Left lung (tissue), 14 donors: ENCODE results near the gene ZNF330. TPM values are rescaled to one million over a fixed set of nuclear protein-coding genes. Genes with fewer than 3 reads are reported as not detected.

Source experiments
- ATAC-seq: fragments of 200-7000 bp; cut with Tn5 transposase; one replicate; pipeline ENCODE4 v1.9.1; 2020; ENCODE audit warnings: moderate library complexity
- DNase-seq, 4 donors: peaks; one replicate each; pipeline ENCODE4 v3.0.0-alpha.2; 2013 to 2020
- H3K27ac ChIP-seq, 2 donors: fragments of 200-600 bp; sonication (generic) in 1 of 2; one replicate each; pipeline versions ENCODE4 v1.5.0 to v1.8.0; 2020 to 2021
- H3K27me3 ChIP-seq, 2 donors: fragments of 200-600 bp; sonication (generic) in 1 of 2; one replicate each; pipeline versions ENCODE4 v1.5.0 to v1.8.0; 2020 to 2021
- H3K36me3 ChIP-seq, 2 donors: fragments of 200-600 bp; sonication (generic) in 1 of 2; one replicate each; pipeline versions ENCODE4 v1.5.0 to v1.8.0; 2020 to 2021
- H3K4me1 ChIP-seq, 2 donors: fragments of 200-600 bp; one replicate each; pipeline ENCODE4 v1.8.0; 2021
- H3K4me3 ChIP-seq, 2 donors: fragments of 200-600 bp; sonication (generic) in 1 of 2; one replicate each; pipeline versions ENCODE4 v1.5.0 to v1.8.0; 2020 to 2021; ENCODE audit warnings: mild to moderate bottlenecking in 1 of 2
- H3K9me3 ChIP-seq, 2 donors: fragments of 200-600 bp; sonication (generic) in 1 of 2; one replicate each; pipeline versions ENCODE4 v1.5.0 to v1.8.0; 2020 to 2021
- CTCF ChIP-seq, 2 donors: fragments of 200-600 bp; sonication (generic) in 1 of 2; IDR thresholded peaks; one replicate each; pipeline versions ENCODE4 v1.5.0 to v1.8.0; 2021; ENCODE audit warnings: antibody characterized with exemption in 2 of 2
- intact Hi-C, 2 donors: fragments of 100-400 bp; cut with DNase I; formaldehyde crosslinking; loops; one replicate each; pipeline versions ENCODE4 v1.11.2 to v1.14.2; 2022
- long read RNA-seq, 12 donors: library from polyadenylated mRNA in 2 of 12; unstranded in 2 of 12; transcript quantifications; one replicate each; pipeline ENCODE4 v2.0.0 and lab custom pipeline, GENCODE V29; 2019 to 2026
- polyA plus RNA-seq, 6 donors: library from polyadenylated mRNA; unstranded; fragments of 120-200 nt; gene quantifications; one replicate each; pipeline ENCODE4 v1.2.1, GENCODE V29; 2013; ENCODE audit not compliant: insufficient read length in 6 of 6
- total RNA-seq, 2 donors: library from RNA; stranded (reverse); fragmentation: NEBNext Ultra II Directional; extraction: Animal tissue kit (Norgen Biotek cat#: 25700); gene quantifications; one replicate each; pipeline ENCODE4 v1.2.1, GENCODE V29; 2021
- donor health status: DM: no; HTN: yes; CAD: no.
- donor health status: DM: no; HTN: no; CAD: no.

The ZNF330 gene
- 10 to 100 TPM; 39.3 to 51.2 TPM for total RNA-seq
- polyA plus RNA-seq = 10 to 100 TPM; 48.8 to 57.1 (median 52.2) TPM
- long read RNA-seq, donor 1, partial matches to known transcripts = 5 of 18 reads
- long read RNA-seq, donor 1, other reads (novel, unspliced or antisense) = 11 of 18 reads
- long read RNA-seq, donor 2, partial matches to known transcripts = 22 of 29 reads
- long read RNA-seq, donor 2, other reads (novel, unspliced or antisense) = 5 of 29 reads
- long read RNA-seq, donor 3, partial matches to known transcripts = 0 of 17 reads
- long read RNA-seq, donor 3, other reads (novel, unspliced or antisense) = 15 of 17 reads
- long read RNA-seq, donor 4, partial matches to known transcripts = 0 of 6 reads
- long read RNA-seq, donor 4, other reads (novel, unspliced or antisense) = 5 of 6 reads
- long read RNA-seq, donor 5 = 0 reads
- long read RNA-seq, donor 6, partial matches to known transcripts = 11 of 19 reads
- long read RNA-seq, donor 6, other reads (novel, unspliced or antisense) = 6 of 19 reads
- long read RNA-seq, donor 7, partial matches to known transcripts = 0 of 5 reads
- long read RNA-seq, donor 7, other reads (novel, unspliced or antisense) = 5 of 5 reads
- long read RNA-seq, donor 8, partial matches to known transcripts = 0 of 6 reads
- long read RNA-seq, donor 8, other reads (novel, unspliced or antisense) = 6 of 6 reads
- long read RNA-seq, donor 9 = 0 reads
- long read RNA-seq, donor 10, partial matches to known transcripts = 0 of 1 reads
- long read RNA-seq, donor 10, other reads (novel, unspliced or antisense) = 0 of 1 reads
- long read RNA-seq, donor 11, partial matches to known transcripts = 8 of 10 reads
- long read RNA-seq, donor 11, other reads (novel, unspliced or antisense) = 0 of 10 reads
- long read RNA-seq, donor 12, partial matches to known transcripts = 0 of 7 reads
- long read RNA-seq, donor 12, other reads (novel, unspliced or antisense) = 5 of 7 reads

DNA sequence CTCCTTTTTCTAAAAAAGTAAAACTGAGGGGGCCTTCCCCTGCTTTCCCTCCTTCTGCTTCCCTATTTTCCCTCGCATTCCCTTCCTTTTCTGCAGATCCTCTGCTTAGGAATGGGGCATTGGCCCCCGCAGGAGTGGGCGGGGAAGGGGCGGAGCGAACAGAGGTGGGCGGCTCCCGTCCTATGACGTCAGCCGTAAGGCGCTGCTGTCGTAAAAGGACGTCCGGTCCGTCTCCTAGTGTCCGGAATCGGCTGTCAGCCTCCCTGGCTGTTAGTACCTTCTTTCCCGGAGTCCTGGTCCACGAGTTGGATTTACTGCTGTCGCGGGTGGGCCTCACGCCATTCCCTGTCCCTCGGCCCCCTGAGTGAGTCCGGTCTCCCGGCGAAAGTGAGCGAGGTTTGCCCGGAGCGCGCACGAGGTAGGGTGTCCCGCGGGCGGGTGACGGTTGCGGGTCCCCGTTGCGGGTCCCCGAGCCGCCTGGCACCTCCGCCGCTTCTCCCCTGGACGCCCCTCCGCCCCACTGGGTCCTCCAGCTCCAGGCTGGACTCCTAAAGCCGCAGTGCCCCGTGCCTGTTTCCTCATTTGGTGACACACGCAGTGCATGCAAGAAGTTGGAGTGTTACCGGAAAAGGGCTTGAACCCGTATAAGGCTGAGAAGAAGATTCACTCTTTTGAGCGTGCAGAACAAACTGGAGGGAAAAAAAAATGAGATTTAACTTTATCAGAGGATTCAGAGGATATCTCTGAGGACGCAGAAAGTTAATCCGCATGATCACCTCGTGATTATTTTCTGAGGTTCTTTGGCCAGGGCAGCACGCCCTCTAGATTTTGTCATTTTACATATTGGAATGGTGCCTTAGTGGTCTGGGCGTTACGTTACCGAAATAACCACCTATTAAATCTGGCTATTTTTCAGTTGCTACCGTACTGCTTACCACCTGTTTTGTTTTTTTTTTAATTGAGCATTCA is at the start of gene ZNF330:
ZNF330 (plus strand) TSS at position 205 of the 969 bp plus-strand sequence. CDS start 1,477 bp downstream, outside the sequence.
- H3K4me1 ChIP-seq = peaks cover 0 to 26% of the 10 kb centered on the region in 2 donors
- ATAC-seq (peak; percentile 95), DNase-seq (peak; percentile 83 to 95 (median 92))
- intact Hi-C loops = no loop called here
- no peaks in the 10 kb centered on the region for H3K9me3 ChIP-seq
- peak within 1 kb of the TSS; percentile 97 for H3K27ac ChIP-seq
- H3K36me3 ChIP-seq = peaks cover 0 to 19% of the 10 kb centered on the region in 2 donors
- TF ChIP-seq CTCF (IDR thresholded peaks at IDR 0.05) = no peak
- H3K27me3 ChIP-seq = no peaks in the 10 kb centered on the region
- H3K4me3 ChIP-seq = peak within 1 kb of the TSS; percentile 81 to 86

GRCh38 chr4:141174457-141174856 is 46.2 kb upstream of the ZNF330 start:
- H3K9me3 ChIP-seq = no peaks in the 10 kb centered on the region
- no peak for TF ChIP-seq CTCF (IDR thresholded peaks at IDR 0.05)
- no peak for DNase-seq
- no peaks in the 10 kb centered on the region for H3K36me3 ChIP-seq
- intact Hi-C loops = no loop called here
- no peaks in the 10 kb centered on the region for H3K27me3 ChIP-seq
- ATAC-seq = no peak
- H3K4me1 ChIP-seq = no peaks in the 10 kb centered on the region
- H3K27ac ChIP-seq = no peak overlapping the region
- no peak overlapping the region for H3K4me3 ChIP-seq

GRCh38 chr4:141177171-141177570 is 43.5 kb upstream of the ZNF330 start:
- no peaks in the 10 kb centered on the region for H3K27me3 ChIP-seq
- ATAC-seq (no peak), DNase-seq (no peak)
- TF ChIP-seq CTCF (IDR thresholded peaks at IDR 0.05) = no peak
- intact Hi-C loops = no loop called here
- no peaks in the 10 kb centered on the region for H3K9me3 ChIP-seq
- H3K4me1 ChIP-seq = no peaks in the 10 kb centered on the region
- H3K4me3 ChIP-seq = no peak overlapping the region
- no peaks in the 10 kb centered on the region for H3K36me3 ChIP-seq
- H3K27ac ChIP-seq = no peak overlapping the region

DNA sequence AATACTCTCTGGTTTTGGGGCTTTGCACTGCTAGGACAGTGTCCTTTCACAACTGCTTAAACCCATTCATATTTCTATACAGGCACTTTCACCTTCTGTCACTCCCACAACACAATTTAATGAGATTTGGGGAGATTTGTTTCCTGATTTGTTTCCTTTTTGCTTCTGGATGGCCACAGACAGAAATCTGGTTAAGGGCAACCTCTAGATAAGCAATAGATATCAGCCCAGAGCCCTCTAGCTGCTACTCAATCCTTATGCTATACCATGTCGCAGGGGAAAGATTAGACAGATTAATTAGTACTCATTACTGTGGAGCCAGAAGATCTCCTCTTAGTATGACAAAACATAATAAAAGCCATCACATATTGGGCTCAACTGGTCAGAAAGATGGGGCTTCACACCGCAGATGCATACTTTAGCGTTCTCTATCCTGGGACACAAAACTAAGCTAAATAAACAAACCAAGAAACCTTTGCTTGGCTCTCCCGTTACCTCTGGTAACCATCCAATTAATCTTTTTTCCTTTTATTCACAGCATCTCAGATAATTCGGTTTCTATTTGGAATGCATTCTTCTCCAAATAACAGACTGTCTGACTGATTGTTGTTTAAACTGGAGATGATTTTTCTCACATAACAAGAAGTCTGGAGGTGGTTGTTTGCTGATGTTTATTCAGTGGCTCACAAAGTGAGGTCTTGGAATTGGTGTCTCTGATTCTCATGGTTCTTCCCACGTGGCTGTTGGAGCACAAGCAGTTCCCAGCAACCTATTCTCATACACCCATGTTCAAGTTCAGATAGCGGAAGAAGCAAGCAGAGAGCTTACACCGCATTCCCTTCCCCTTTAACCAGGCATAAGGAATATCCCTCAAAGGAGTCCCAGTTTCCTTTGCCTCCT is 41.0 kb upstream of the ZNF330 start:
- Histone ChIP-seq H3K27ac (no peak overlapping the region), H3K36me3 (no peaks in the 10 kb centered on the region), H3K27me3 (no peaks in the 10 kb centered on the region), H3K9me3 (no peaks in the 10 kb centered on the region), H3K4me1 (no peaks in the 10 kb centered on the region), H3K4me3 (no peak overlapping the region)
- DNase-seq = no peak
- intact Hi-C loops = no loop called here
- no peak for TF ChIP-seq CTCF (IDR thresholded peaks at IDR 0.05)
- ATAC-seq = no peak
